Breast epithelium (tissue), 3 donors: Measurements from ENCODE around the gene SUPT4H1.

ENCODE experiments used
- CTCF ChIP-seq, 3 donors: fragments of 450-650 bp; IDR thresholded peaks; one replicate each; pipeline ENCODE4 v1.5.1; 2016 to 2017; ENCODE audit warnings: antibody characterized with exemption in 3 of 3, mild to moderate bottlenecking in 3 of 3, moderate library complexity in 3 of 3
- POLR2AphosphoS5 ChIP-seq, 3 donors: sonication (generic); formaldehyde crosslinking; IDR thresholded peaks; one replicate each; pipeline ENCODE4 v1.6.1; 2017; ENCODE audit warnings: antibody characterized with exemption in 3 of 3

- TF ChIP-seq POLR2AphosphoS5 (IDR thresholded peaks at IDR 0.05) (no peak), CTCF (IDR thresholded peaks at IDR 0.05) (no peak)
These were observed 6.6 kb upstream of the SUPT4H1 start for GRCh38 chr17:58358408-58359172.
